Stimulated activated CD8-positive, alpha-beta memory T cell treated with anti-CD3 and anti-CD28 coated beads, Interleukin-4, amount 100 ng/mL, for 1 hour (primary cell): ENCODE measurements around the gene GALK1.
"Not testable (repeated sequence)": the region's sequence is repeated elsewhere in the genome, so short reads cannot be mapped to it uniquely, and the experiment has no call there.

Source experiments
- DNase-seq, 2 donors: peaks; one replicate each; pipeline ENCODE4 v3.0.0-alpha.2; 2020; ENCODE audit warnings: low read depth in 2 of 2, low spot score in 1 of 2

The GALK1 gene

DNA sequence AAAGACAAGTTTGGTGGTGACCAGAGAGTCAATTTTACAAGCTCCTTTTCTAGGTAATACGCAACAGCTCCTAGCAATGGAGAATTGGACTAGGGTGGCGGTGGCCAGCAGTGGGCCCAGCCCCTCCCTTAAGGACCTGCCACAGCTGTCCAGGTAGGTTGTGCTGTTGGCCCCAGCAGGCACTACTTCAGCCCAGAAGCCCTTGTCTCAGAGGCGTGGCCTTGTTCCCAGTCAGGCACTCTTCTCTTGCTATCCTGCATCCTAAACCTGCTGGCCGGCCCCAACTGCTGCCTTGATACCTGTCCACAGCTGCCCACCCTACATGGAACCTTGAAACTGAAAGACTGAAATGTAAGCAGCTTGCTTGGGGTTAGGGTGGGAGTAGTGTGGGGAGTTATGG, 989 bp upstream of the GALK1 start:
- no peak for DNase-seq

GRCh38 chr17:75764417-75764710, 628 bp downstream of the GALK1 start:
- DNase-seq: no peak

GRCh38 chr17:75763613-75764416, 1.2 kb downstream of the GALK1 start:
- no peak for DNase-seq

- DNase-seq: no peak
Observed at GRCh38 chr17:75763269-75763607, 1.8 kb downstream of the GALK1 start.

GRCh38 chr17:75762513-75763268, 2.3 kb downstream of the GALK1 start:
- no peak for DNase-seq

- DNase-seq: not testable (repeated sequence)
Observed at GRCh38 chr17:75759978-75760640, 4.9 kb downstream of the GALK1 start.

DNA sequence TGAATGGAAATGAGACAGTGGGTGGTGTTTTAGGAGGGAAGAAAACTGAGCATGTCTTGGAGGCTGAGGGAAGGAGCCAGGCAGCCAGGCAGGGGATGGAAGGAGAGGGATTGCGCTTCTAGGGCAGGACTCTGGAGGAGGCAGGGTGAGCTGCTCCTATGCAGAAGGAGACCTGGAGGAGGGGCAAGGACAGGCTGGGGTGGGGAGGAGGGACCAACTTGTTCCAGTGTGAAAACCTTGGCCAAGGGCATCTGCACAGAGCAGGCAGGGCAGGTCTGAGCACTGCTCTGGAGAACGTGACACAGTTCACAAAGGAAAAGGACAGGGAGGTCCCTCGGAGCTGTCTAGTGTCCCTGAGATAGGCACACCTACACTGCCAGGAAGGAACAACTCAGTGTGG, 5.5 kb downstream of the GALK1 start:
- no peak for DNase-seq

DNA sequence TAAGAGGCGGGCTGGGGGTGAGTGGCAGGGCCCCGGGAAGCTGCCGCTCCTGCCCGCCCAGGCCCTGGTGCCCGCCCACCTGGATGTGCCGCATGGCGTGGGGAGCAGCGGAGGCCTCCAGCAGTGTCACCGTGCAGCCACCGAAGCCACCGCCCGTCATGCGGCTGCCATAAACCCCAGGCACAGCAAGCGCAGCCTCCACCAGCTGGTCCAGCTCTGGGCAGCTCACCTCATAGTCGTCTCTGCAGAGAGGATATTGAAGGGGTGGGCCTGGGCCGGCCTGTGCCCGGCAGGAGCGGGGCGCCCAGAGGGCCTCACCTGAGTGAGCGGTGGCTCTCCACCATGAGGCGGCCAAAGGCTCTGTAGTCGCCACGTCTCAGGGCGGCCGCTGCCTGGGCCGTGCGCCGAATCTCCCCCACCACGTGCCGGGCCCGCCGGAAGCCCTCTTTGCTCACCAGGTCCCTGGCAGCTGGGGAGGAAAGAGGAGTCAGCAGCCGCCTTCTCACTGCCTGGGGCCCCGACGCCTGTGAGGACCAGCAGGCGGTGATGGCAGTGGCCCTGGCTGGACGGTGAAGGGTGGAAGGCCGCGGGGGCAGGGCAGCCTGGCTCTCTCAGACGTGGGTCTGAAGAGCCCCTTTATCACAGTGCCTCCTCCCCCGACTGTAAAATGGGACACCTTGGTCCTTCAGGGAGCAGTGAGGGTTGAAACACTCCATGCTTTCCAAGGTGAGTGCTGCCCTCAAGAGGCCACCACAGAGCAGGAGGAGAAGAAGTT, 6.7 kb downstream of the GALK1 start:
- no peak for DNase-seq

DNA sequence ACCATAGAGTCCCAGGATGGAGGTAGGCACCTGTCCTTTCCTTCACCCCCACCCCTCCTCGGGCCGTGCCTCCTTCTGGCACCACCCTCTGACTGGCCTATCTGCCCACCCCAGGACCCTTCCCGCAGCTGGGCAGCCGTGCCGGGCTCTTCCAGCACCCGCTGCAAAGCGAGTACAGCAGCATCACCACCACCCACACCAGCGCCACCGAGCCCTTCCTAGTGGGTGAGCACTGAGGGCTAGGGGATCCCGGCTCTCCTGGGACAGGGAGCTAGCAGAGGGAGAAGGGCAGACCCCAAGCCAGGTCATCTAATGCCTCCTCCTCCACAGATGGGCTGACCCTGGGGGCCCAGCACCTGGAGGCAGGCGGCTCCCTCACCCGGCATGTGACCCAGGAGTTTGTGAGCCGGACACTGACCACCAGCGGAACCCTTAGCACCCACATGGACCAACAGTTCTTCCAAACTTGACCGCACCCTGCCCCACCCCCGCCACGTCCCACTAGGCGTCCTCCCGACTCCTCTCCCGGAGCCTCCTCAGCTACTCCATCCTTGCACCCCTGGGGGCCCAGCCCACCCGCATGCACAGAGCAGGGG, 7.8 kb downstream of the GALK1 start:
- DNase-seq: no peak

DNA sequence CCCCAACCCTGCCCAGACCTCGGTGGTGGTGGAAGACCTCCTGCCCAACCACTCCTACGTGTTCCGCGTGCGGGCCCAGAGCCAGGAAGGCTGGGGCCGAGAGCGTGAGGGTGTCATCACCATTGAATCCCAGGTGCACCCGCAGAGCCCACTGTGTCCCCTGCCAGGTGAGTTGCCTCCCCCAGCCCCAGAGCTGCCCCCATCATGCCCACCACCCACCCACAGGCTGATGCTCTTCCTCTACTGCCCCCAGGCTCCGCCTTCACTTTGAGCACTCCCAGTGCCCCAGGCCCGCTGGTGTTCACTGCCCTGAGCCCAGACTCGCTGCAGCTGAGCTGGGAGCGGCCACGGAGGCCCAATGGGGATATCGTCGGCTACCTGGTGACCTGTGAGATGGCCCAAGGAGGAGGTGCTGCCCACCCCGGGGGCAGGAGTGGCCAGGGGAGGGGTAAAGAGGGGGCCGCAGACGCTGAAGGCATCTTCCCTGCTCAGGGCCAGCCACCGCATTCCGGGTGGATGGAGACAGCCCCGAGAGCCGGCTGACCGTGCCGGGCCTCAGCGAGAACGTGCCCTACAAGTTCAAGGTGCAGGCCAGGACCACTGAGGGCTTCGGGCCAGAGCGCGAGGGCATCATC, 8.4 kb downstream of the GALK1 start:
- DNase-seq: no peak

DNA sequence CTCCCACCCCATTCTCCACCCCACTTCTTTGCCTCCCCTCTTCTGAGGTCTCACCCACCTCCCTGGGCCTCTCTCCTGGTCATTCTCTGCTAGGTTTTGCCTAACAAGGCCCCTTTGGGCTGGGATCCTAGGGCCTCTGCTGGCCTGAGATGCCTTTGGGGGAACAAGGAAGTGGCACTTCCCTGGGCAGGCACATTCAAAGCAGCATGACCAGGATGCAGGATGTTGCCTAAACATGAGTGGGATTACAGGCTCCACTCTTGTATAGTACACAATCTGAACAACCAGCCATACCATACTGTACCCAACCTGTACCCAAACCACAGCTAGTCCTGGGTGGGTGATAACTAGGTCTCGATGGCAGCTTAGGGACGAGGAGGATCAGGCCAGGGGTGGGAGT, 9.0 kb downstream of the GALK1 start:
- no peak for DNase-seq

DNA sequence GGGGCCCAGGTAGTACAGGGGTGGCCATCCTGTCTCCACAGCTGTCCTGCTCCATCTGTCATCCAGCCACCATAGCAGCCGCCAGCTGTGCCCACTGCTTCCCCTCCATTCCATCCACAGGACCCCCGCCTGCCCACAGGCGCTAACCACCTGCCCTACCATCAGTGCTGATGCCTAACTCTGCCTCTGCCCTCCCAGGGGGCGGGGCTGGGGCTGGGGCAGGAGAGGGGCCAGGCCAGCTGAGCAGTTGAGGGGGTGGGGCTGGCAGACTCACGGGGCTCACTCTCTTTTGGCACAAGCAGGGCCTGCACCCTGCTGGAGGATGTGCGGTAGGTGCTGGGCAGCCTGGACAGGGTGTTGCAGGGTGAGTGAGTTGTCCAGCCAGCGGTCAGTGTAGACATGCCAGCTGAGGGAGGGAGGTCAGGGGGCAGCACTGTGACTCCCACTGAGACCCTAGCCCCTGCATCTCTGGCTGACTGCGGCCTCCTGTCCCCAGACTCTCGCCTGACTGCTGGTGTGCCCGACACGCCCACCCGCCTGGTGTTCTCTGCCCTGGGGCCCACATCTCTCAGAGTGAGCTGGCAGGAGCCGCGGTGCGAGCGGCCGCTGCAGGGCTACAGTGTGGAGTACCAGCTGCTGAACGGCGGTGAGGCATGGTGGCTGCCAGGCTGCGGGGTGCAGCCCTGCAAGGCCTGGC, 9.6 kb downstream of the GALK1 start:
- DNase-seq: no peak

- no peak for DNase-seq
Observed at GRCh38 chr17:75754378-75755204, 10.4 kb downstream of the GALK1 start.

- peak; percentile 45 to 52 for DNase-seq
Observed at GRCh38 chr17:75753514-75754377, 11.2 kb downstream of the GALK1 start.

GRCh38 chr17:75752802-75753513, 12.0 kb downstream of the GALK1 start:
- DNase-seq: no peak

DNA sequence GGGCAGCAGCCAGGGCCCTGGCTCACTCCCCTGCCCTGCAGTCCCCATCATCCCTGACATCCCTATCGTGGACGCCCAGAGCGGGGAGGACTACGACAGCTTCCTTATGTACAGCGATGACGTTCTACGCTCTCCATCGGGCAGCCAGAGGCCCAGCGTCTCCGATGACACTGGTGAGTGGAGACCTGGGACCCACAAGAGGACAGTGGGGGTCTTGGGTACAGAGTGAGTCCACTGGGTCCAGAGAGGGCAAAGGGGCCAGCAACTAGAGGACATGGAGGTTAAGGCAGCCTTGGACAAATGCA, 12.6 kb downstream of the GALK1 start:
- DNase-seq: no peak

- DNase-seq: no peak
Observed at GRCh38 chr17:75751676-75752404, 13.2 kb downstream of the GALK1 start.
